Endothelial cell (in vitro differentiated cells): ENCODE data around the gene COQ3. TPM values are rescaled to one million over a fixed set of nuclear protein-coding genes. Genes with fewer than 3 reads are reported as not detected.

ENCODE experiments used
- DNase-seq: peaks from one replicate; pipeline ENCODE4 v3.0.0; 2021; ENCODE audit warnings: low spot score
- H3K27ac Mint-ChIP-seq: one replicate; pipeline ENCODE4 v1.8.0; 2021; ENCODE audit warnings: mixed read lengths, inconsistent platforms; ENCODE audit not compliant: unreplicated experiment
- H3K27me3 Mint-ChIP-seq: one replicate; pipeline ENCODE4 v1.8.0; 2021; ENCODE audit warnings: mild to moderate bottlenecking, moderate library complexity, mixed read lengths, inconsistent platforms; ENCODE audit not compliant: unreplicated experiment
- H3K36me3 Mint-ChIP-seq: one replicate; pipeline ENCODE4 v1.8.0; 2021; ENCODE audit warnings: mild to moderate bottlenecking, low read depth, mixed read lengths, inconsistent platforms; ENCODE audit not compliant: unreplicated experiment
- H3K4me1 Mint-ChIP-seq: one replicate; pipeline ENCODE4 v1.8.0; 2021; ENCODE audit warnings: mild to moderate bottlenecking, mixed read lengths, inconsistent platforms; ENCODE audit not compliant: unreplicated experiment
- H3K4me3 Mint-ChIP-seq: one replicate; pipeline ENCODE4 v1.8.0; 2021; ENCODE audit warnings: mild to moderate bottlenecking, mixed read lengths, inconsistent platforms; ENCODE audit not compliant: unreplicated experiment
- H3K9me3 Mint-ChIP-seq: one replicate; pipeline ENCODE4 v1.8.0; 2021; ENCODE audit warnings: mixed read lengths, inconsistent platforms; ENCODE audit not compliant: unreplicated experiment
- total RNA-seq: library from RNA; stranded (reverse); fragmentation: NEBNext Ultra II Directional; extraction: Animal tissue kit (Norgen Biotek cat#: 25700); gene quantifications from one replicate; pipeline ENCODE4 v1.2.1, GENCODE V29; 2021; ENCODE audit not compliant: unreplicated experiment
- TF ChIP-seq, protein P1 (sequence below): fragments of 200-600 bp; sonication (generic); IDR thresholded peaks from one replicate; pipeline ENCODE4 v1.5.0; 2021; ENCODE audit warnings: antibody characterized with exemption; ENCODE audit not compliant: unreplicated experiment

Gene COQ3
- total RNA-seq, 1 donor from 2014 or later, result 2.9 TPM

DNA sequence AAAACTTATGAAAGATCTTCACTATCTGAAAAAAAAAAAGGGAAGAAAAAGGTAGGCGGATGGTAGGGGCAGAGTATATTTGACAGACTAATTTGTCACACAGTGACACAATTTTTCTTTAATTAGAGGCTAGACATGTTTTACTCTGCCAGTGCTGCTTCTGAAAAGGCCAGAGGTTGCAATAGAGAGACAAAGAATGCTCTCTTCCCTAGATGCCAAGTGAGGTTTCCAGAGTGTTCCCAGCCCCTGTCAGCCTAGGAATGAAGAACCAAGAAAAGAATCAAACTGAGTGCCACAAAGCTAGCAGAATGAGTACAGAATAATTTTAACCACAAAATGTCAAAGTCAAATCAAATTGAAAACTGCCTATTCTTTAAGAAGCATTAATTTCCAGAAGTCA lies 18.1 kb upstream of the COQ3 start:
- Mint-ChIP-seq H3K36me3 (peaks cover 10% of the 10 kb centered on the region), H3K9me3 (no peaks in the 10 kb centered on the region), H3K27ac (no peak overlapping the region), H3K27me3 (peaks cover 3% of the 10 kb centered on the region), H3K4me1 (peaks cover 2% of the 10 kb centered on the region), H3K4me3 (no peak overlapping the region)
- DNase-seq, result no peak
- TF ChIP-seq, protein P1, sequence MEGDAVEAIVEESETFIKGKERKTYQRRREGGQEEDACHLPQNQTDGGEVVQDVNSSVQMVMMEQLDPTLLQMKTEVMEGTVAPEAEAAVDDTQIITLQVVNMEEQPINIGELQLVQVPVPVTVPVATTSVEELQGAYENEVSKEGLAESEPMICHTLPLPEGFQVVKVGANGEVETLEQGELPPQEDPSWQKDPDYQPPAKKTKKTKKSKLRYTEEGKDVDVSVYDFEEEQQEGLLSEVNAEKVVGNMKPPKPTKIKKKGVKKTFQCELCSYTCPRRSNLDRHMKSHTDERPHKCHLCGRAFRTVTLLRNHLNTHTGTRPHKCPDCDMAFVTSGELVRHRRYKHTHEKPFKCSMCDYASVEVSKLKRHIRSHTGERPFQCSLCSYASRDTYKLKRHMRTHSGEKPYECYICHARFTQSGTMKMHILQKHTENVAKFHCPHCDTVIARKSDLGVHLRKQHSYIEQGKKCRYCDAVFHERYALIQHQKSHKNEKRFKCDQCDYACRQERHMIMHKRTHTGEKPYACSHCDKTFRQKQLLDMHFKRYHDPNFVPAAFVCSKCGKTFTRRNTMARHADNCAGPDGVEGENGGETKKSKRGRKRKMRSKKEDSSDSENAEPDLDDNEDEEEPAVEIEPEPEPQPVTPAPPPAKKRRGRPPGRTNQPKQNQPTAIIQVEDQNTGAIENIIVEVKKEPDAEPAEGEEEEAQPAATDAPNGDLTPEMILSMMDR, result no peak

DNA sequence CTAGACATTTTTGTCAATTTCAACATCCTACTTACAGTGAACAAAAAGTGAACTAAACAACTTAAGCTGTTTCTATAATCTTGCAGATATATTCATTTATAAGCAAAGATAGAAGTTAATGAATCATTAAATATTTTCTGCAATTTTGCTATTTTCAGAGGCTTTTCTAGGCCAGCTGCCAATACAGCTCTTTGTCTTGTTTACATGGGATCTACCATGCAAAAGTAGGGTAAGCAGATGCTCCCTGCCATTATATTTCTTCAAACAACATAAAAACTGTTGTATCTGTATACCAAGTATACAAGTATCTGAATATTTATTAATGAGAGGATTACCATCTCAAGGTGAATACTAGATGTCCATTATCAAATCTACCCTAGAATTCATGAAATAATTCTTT lies 15.7 kb upstream of the COQ3 start:
- H3K27me3 Mint-ChIP-seq, result peaks cover 3% of the 10 kb centered on the region
- H3K4me3 Mint-ChIP-seq, result no peak overlapping the region
- H3K4me1 Mint-ChIP-seq, result no peaks in the 10 kb centered on the region
- H3K27ac Mint-ChIP-seq, result no peak overlapping the region
- TF ChIP-seq, protein P1, result no peak
- H3K36me3 Mint-ChIP-seq, result peaks cover 12% of the 10 kb centered on the region
- H3K9me3 Mint-ChIP-seq, result no peaks in the 10 kb centered on the region
- DNase-seq, result no peak

DNA sequence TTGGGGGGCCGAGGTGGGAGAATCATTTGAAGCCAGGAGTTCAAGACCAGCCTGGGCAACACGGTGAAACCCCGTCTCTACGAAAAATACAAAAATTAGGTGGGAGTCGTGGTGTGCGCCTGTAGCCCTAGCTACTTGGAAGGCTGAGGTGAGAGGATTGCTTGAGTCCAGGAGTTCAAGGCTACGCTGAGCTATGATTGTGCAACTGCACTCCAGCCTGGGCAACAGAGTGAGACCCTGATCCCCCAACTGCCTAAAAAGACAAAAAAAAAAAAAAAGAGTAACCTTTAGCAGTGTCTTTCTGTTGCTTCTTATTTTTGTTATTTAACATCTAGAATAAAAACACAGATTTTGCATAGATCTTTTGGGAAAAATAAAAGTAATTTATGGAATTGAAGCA lies 13.1 kb upstream of the COQ3 start:
- H3K9me3 Mint-ChIP-seq, result no peaks in the 10 kb centered on the region
- no peak overlapping the region for H3K27ac Mint-ChIP-seq
- TF ChIP-seq, protein P1, result no peak
- H3K4me3 Mint-ChIP-seq, result no peak overlapping the region
- peaks cover 19% of the 10 kb centered on the region for H3K36me3 Mint-ChIP-seq
- H3K4me1 Mint-ChIP-seq, result no peaks in the 10 kb centered on the region
- peaks cover 1% of the 10 kb centered on the region for H3K27me3 Mint-ChIP-seq
- no peak for DNase-seq

DNA sequence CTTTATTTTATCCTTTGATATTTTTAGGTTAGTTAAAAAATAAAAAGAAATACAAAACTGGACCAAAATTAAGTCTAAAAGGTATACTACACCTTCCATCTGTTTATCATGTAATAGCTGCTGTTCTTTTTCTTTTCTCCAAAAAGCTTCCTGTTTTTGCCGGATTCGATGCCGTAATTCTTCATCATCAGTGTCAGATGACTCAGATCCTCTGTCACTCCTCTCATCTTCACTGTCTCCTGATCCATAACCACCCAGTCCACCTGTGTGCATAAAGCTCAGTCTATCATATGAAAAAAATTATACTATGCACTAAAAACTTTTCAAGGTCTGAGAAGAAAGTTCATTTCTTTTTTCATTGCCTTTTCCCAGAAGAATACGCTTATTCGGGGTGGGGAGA lies 8.5 kb upstream of the COQ3 start:
- Mint-ChIP-seq H3K36me3 (peaks cover 23% of the 10 kb centered on the region), H3K4me1 (no peaks in the 10 kb centered on the region), H3K4me3 (no peak overlapping the region), H3K9me3 (no peaks in the 10 kb centered on the region), H3K27ac (no peak overlapping the region), H3K27me3 (peaks cover 1% of the 10 kb centered on the region)
- TF ChIP-seq, protein P1, result no peak
- DNase-seq, result no peak

DNA sequence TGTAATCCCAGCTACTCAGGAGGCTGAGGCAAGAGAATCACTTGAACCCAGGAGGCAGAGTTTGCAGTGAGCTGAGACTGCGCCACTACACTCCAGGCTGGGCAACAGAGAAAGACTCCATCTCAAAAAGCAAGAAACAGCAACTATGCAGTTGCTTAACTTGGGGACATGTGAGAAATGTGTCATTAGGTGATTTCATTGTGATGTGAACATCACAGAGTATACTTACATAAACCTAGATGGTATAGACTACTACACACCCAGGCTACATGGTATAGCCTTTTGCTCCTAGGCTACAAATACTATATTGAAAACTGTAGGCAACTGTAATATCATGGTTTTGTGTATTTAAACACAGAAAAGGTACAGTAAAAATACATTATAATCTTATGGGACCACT lies 3.3 kb upstream of the COQ3 start:
- H3K36me3 Mint-ChIP-seq, result peaks cover 11% of the 10 kb centered on the region
- no peaks in the 10 kb centered on the region for H3K4me1 Mint-ChIP-seq
- H3K4me3 Mint-ChIP-seq, result no peak overlapping the region
- no peak for DNase-seq
- H3K27me3 Mint-ChIP-seq, result no peaks in the 10 kb centered on the region
- no peak overlapping the region for H3K27ac Mint-ChIP-seq
- no peaks in the 10 kb centered on the region for H3K9me3 Mint-ChIP-seq
- TF ChIP-seq, protein P1, result no peak
